Measurements from ENCODE around the gene NRG2.

DNA sequence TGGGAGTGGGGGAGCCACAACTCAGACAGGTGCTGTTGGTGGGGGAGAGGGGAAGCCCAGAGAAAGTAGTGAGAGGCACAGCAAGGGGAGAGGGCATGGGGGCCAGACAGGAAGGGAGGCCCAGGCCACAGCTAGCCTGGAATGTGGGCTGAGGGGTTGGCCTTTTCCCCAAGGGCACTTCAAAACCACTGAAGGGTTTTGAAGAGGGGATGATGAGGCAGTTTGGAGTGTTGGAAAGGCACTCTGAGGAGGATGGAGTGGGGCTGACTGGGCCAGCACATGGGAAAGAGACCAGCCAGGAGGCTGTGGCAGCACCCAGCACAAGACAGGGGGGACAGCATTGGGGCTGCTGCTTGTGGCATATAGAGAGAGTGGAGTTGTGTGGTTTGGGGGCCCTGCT is 243.7 kb downstream of the NRG2 start:
- TF ChIP-seq, protein P1, sequence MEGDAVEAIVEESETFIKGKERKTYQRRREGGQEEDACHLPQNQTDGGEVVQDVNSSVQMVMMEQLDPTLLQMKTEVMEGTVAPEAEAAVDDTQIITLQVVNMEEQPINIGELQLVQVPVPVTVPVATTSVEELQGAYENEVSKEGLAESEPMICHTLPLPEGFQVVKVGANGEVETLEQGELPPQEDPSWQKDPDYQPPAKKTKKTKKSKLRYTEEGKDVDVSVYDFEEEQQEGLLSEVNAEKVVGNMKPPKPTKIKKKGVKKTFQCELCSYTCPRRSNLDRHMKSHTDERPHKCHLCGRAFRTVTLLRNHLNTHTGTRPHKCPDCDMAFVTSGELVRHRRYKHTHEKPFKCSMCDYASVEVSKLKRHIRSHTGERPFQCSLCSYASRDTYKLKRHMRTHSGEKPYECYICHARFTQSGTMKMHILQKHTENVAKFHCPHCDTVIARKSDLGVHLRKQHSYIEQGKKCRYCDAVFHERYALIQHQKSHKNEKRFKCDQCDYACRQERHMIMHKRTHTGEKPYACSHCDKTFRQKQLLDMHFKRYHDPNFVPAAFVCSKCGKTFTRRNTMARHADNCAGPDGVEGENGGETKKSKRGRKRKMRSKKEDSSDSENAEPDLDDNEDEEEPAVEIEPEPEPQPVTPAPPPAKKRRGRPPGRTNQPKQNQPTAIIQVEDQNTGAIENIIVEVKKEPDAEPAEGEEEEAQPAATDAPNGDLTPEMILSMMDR (IDR thresholded peaks at IDR 0.05 in 8 of 11, conservative IDR thresholded peaks at IDR 0.05 in 3 of 11): no peak
- TF ChIP-seq POLR2AphosphoS5 (IDR thresholded peaks at IDR 0.05) (no peak), POLR2A (IDR thresholded peaks at IDR 0.05) (no peak)
